NCI-H2227 (cell line): ENCODE measurements around the gene FKBP8.
A peak's percentile ranks its signal among the peaks of the same experiment; 100 is the strongest.
"Not testable (repeated sequence)": the region's sequence is repeated elsewhere in the genome, so short reads cannot be mapped to it uniquely, and the experiment has no call there.

Experiments
- DNase-seq: peaks from one replicate; lab custom pipeline; 2025; ENCODE audit not compliant: unreplicated experiment; lab: John Stamatoyannopoulos, UW

The FKBP8 gene

GRCh38 chr19:18542941-18543813 is at the start of gene FKBP8:
TSS of gene FKBP8 (minus strand) at chr19:18543573. CDS start at chr19:18541970, 1,603 bp downstream.
- DNase-seq = peak; percentile 90

GRCh38 chr19:18592732-18593131 is 49.4 kb upstream of the FKBP8 start:
- DNase-seq = not testable (repeated sequence)

- DNase-seq = no peak
Measured at GRCh38 chr19:18591735-18592385, 48.5 kb upstream of the FKBP8 start.

GRCh38 chr19:18590273-18591272 is 47.2 kb upstream of the FKBP8 start:
- DNase-seq = peak; percentile 93

- peak; percentile 84 for DNase-seq
Measured at GRCh38 chr19:18589380-18590272, 46.3 kb upstream of the FKBP8 start.

- peak; percentile 87 for DNase-seq
Measured at GRCh38 chr19:18588611-18589379, 45.4 kb upstream of the FKBP8 start, which contains the start of gene REX1BD. TSS of gene REX1BD (plus strand) at chr19:18588798. CDS start at chr19:18588802, 4 bp downstream.

- DNase-seq = no peak
Measured at GRCh38 chr19:18587962-18588610, 44.7 kb upstream of the FKBP8 start.

- no peak for DNase-seq
Measured at GRCh38 chr19:18587561-18587960, 44.2 kb upstream of the FKBP8 start.

- DNase-seq = no peak
Measured at GRCh38 chr19:18586306-18586705, 42.9 kb upstream of the FKBP8 start.

GRCh38 chr19:18580311-18580710 is 36.9 kb upstream of the FKBP8 start:
- DNase-seq = no peak

GRCh38 chr19:18577365-18577914 is 34.1 kb upstream of the FKBP8 start:
- no peak for DNase-seq

GRCh38 chr19:18576383-18576782 is 33.0 kb upstream of the FKBP8 start:
- DNase-seq = no peak

GRCh38 chr19:18574691-18575291 is 31.4 kb upstream of the FKBP8 start:
- no peak for DNase-seq

- peak; percentile 98 for DNase-seq
Measured at GRCh38 chr19:18571564-18572344, 28.4 kb upstream of the FKBP8 start, which contains the start of gene UBA52. TSS of gene UBA52 (plus strand) at chr19:18571857. CDS start at chr19:18573301, 1,444 bp downstream.

GRCh38 chr19:18568367-18568766 is 25.0 kb upstream of the FKBP8 start:
- DNase-seq = no peak

- no peak for DNase-seq
Measured at GRCh38 chr19:18566953-18567352, 23.6 kb upstream of the FKBP8 start.

- no peak for DNase-seq
Measured at GRCh38 chr19:18562086-18562485, 18.7 kb upstream of the FKBP8 start.
